HepG2 (cell line): ENCODE measurements around the gene NAT9. TPM values are rescaled to one million over a fixed set of nuclear protein-coding genes. Genes with fewer than 3 reads are reported as not detected.

Experiments used
- AHR ChIP-seq: IDR thresholded peaks from 2 replicates; pipeline ENCODE4 v1.6.1; 2018; ENCODE audit warnings: missing genetic modification reagents, missing compliant biosample characterization
- ATM ChIP-seq: fragments of 450-650 bp; IDR thresholded peaks from 2 replicates; pipeline ENCODE4 v1.7.1; 2017; ENCODE audit warnings: mild to moderate bottlenecking, borderline replicate concordance
- FIP1L1 ChIP-seq: fragments of 200-400 bp; formaldehyde crosslinking; IDR thresholded peaks from 2 replicates; pipeline ENCODE4 v1.6.1; 2018; ENCODE audit warnings: low read depth, mild to moderate bottlenecking, low read length, moderate library complexity, borderline replicate concordance; ENCODE audit not compliant: insufficient read depth
- KMT2B ChIP-seq: IDR thresholded peaks from 2 replicates; pipeline ENCODE4 v1.6.1; 2016; ENCODE audit warnings: missing genetic modification reagents, missing compliant biosample characterization
- NAIF1 ChIP-seq: sonication (generic); formaldehyde crosslinking; IDR thresholded peaks from 2 replicates; pipeline ENCODE4 v1.5.0; 2020; ENCODE audit warnings: mild to moderate bottlenecking, missing genetic modification reagents, borderline replicate concordance
- NKX3-1 ChIP-seq: sonication (generic); formaldehyde crosslinking; IDR thresholded peaks from 2 replicates; pipeline ENCODE4 v1.5.0; 2020; ENCODE audit warnings: missing genetic modification reagents
- RNF2 ChIP-seq: fragments of 450-650 bp; conservative IDR thresholded peaks from 2 replicates; pipeline ENCODE4 v1.6.1; 2016; ENCODE audit warnings: low read depth
- SIX4 ChIP-seq: sonication (generic); formaldehyde crosslinking; IDR thresholded peaks from 2 replicates; pipeline ENCODE4 v1.4.0; 2020; ENCODE audit warnings: missing genetic modification reagents
- SP5 ChIP-seq: IDR thresholded peaks from 2 replicates; pipeline ENCODE4 v1.6.1; 2016; ENCODE audit warnings: low read depth, borderline replicate concordance
- ZNF230 ChIP-seq: sonication (generic); formaldehyde crosslinking; IDR thresholded peaks from 2 replicates; pipeline ENCODE4 v1.4.0; 2020; ENCODE audit warnings: mild to moderate bottlenecking, missing genetic modification reagents
- ZNF331 ChIP-seq: sonication (generic); formaldehyde crosslinking; IDR thresholded peaks from 2 replicates; pipeline ENCODE4 v1.4.0; 2020; ENCODE audit warnings: missing genetic modification reagents
- ZNF530 ChIP-seq: sonication (generic); formaldehyde crosslinking; IDR thresholded peaks from 2 replicates; pipeline ENCODE4 v1.5.0; 2020; ENCODE audit warnings: low read depth, mild to moderate bottlenecking, missing genetic modification reagents
- ZNF547 ChIP-seq: sonication (generic); formaldehyde crosslinking; IDR thresholded peaks from 2 replicates; pipeline ENCODE4 v1.5.1; 2020; ENCODE audit warnings: mild to moderate bottlenecking, missing genetic modification reagents
- ZNF674 ChIP-seq: sonication (generic); formaldehyde crosslinking; IDR thresholded peaks from 2 replicates; pipeline ENCODE4 v1.5.0; 2020; ENCODE audit warnings: low read depth, mild to moderate bottlenecking, missing genetic modification reagents
- polyA plus RNA-seq, 8 experiments: library from polyadenylated mRNA; depleted of rRNA in 3 of 8; stranded (reverse) in 7 of 8; unstranded in 1 of 8; fragments of >200 nt; fragmentation: Illumina TruSeq in 4 of 8; extraction: Trizol in 4 of 8; gene quantifications; 2 replicates each; pipeline versions ENCODE4 v1.2.1 to v1.2.3, GENCODE V29; 2011 to 2016; ENCODE audit warnings: low read depth in 4 of 8, missing spikeins in 1 of 8, mixed read lengths in 1 of 8; ENCODE audit not compliant: insufficient read depth in 1 of 8
- total RNA-seq, 5 experiments: library from RNA; depleted of rRNA; stranded (reverse); fragments of >200 nt; fragmentation: Illumina TruSeq; extraction: Trizol; gene quantifications; 2 replicates each; pipeline ENCODE4 v1.2.3, GENCODE V29; 2016; ENCODE audit warnings: low read depth in 1 of 5
- TF ChIP-seq, protein P1 (sequence below): sonication (generic); formaldehyde crosslinking; IDR thresholded peaks from 2 replicates; pipeline ENCODE4 v1.5.1; 2020; ENCODE audit warnings: mild to moderate bottlenecking, moderate library complexity, missing genetic modification reagents
- TF ChIP-seq, protein P2 (sequence below): IDR thresholded peaks from 2 replicates; pipeline ENCODE4 v1.6.1; 2016; ENCODE audit warnings: missing genetic modification reagents, missing compliant biosample characterization
- TF ChIP-seq, protein P3 (sequence below): sonication (generic); formaldehyde crosslinking; IDR thresholded peaks from 2 replicates; pipeline ENCODE4 v1.8.1; 2023; ENCODE audit warnings: mild to moderate bottlenecking, missing genetic modification reagents
- TF ChIP-seq, protein P4 (sequence below): sonication (generic); formaldehyde crosslinking; IDR thresholded peaks from 2 replicates; pipeline ENCODE4 v1.8.1; 2022; ENCODE audit warnings: low read depth, mild to moderate bottlenecking, missing genetic modification reagents
- TF ChIP-seq, protein P5 (sequence below): sonication (generic); formaldehyde crosslinking; IDR thresholded peaks from 2 replicates; pipeline ENCODE4 v1.8.0; 2022; ENCODE audit warnings: mild to moderate bottlenecking, missing genetic modification reagents, borderline replicate concordance
- TF ChIP-seq, protein P6 (sequence below): sonication (generic); formaldehyde crosslinking; IDR thresholded peaks from 2 replicates; pipeline ENCODE4 v1.8.1; 2022; ENCODE audit warnings: mild to moderate bottlenecking, missing genetic modification reagents

Gene NAT9
- total and polyA plus RNA-seq, 2 of the 13 experiments (the other 11 are each of a cell fraction or from before 2014, with no cell fraction given), result 39.7 to 44.2 TPM

DNA sequence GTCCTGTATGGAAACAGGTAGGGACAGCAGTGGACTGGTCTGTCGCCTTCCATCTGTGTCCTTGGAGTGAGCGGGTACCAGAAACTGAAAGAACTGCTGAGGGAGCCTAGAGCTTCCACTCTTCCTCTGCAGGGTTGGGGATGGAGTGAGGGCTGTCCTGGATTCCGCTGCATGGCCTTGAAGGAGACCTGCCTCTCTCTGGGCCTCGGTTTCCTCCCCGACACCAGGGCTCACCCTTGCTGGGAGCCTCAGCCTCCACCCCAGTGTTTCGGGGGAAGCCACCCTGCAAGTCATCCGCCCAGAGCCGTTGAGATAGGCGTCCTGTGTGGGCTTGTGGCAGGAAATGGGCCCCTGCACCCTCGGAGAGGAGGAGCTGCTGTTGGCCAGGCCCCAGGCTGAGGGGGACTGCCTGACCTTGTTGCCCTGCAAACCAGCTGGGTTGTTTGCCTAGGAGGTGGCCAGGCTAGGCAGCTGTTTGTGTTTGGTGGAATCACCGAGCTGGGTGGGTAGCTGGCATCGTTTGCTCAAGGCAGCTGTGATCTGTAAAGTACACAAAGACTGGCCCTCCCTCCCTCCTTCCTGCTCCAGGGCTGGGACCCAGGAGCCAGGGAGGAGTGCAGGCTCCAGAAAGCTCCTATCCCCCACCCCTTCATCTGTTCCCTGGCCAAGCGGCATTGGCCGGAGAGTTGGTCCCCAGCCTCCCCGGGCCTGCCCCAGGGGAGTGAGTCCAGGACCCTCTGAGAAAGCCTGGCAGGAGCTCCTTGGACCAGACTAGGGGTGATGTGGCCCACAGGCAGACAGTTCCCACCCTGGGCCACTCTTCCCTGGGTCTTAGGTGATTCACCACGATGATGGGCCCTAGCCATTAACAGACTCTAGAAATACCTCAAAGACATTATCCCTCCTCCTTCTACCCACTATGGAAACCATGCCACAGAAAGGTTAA, 37.8 kb downstream of the NAT9 start (continued):
- TF ChIP-seq, protein P1, sequence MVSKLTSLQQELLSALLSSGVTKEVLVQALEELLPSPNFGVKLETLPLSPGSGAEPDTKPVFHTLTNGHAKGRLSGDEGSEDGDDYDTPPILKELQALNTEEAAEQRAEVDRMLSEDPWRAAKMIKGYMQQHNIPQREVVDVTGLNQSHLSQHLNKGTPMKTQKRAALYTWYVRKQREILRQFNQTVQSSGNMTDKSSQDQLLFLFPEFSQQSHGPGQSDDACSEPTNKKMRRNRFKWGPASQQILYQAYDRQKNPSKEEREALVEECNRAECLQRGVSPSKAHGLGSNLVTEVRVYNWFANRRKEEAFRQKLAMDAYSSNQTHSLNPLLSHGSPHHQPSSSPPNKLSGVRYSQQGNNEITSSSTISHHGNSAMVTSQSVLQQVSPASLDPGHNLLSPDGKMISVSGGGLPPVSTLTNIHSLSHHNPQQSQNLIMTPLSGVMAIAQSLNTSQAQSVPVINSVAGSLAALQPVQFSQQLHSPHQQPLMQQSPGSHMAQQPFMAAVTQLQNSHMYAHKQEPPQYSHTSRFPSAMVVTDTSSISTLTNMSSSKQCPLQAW, result no peak
- TF ChIP-seq KMT2B (CRISPR knock-in tag), result no peak
- TF ChIP-seq NKX3-1 (CRISPR knock-in tag), result no peak
- TF ChIP-seq ZNF547 (CRISPR knock-in tag), result no peak
- TF ChIP-seq AHR (CRISPR knock-in tag), result no peak
- TF ChIP-seq SIX4, result peak; percentile 76; the same call in 1 of the 2 replicates
- TF ChIP-seq ZNF674 (CRISPR knock-in tag), result no peak
- no peak for TF ChIP-seq ATM
- TF ChIP-seq ZNF331, result peak; percentile 79
- TF ChIP-seq RNF2, result no peak
- TF ChIP-seq, protein P2, sequence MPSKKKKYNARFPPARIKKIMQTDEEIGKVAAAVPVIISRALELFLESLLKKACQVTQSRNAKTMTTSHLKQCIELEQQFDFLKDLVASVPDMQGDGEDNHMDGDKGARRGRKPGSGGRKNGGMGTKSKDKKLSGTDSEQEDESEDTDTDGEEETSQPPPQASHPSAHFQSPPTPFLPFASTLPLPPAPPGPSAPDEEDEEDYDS (CRISPR knock-in tag), result 0 out of 2 replicates have a peak, but pooled peaks have one; percentile 33
- TF ChIP-seq, protein P3, sequence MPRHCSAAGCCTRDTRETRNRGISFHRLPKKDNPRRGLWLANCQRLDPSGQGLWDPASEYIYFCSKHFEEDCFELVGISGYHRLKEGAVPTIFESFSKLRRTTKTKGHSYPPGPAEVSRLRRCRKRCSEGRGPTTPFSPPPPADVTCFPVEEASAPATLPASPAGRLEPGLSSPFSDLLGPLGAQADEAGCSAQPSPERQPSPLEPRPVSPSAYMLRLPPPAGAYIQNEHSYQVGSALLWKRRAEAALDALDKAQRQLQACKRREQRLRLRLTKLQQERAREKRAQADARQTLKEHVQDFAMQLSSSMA (CRISPR knock-in tag), result no peak
- no peak for TF ChIP-seq ZNF530 (CRISPR knock-in tag)
- TF ChIP-seq SP5 (CRISPR knock-in tag), result peak; percentile 92
- TF ChIP-seq, protein P4, sequence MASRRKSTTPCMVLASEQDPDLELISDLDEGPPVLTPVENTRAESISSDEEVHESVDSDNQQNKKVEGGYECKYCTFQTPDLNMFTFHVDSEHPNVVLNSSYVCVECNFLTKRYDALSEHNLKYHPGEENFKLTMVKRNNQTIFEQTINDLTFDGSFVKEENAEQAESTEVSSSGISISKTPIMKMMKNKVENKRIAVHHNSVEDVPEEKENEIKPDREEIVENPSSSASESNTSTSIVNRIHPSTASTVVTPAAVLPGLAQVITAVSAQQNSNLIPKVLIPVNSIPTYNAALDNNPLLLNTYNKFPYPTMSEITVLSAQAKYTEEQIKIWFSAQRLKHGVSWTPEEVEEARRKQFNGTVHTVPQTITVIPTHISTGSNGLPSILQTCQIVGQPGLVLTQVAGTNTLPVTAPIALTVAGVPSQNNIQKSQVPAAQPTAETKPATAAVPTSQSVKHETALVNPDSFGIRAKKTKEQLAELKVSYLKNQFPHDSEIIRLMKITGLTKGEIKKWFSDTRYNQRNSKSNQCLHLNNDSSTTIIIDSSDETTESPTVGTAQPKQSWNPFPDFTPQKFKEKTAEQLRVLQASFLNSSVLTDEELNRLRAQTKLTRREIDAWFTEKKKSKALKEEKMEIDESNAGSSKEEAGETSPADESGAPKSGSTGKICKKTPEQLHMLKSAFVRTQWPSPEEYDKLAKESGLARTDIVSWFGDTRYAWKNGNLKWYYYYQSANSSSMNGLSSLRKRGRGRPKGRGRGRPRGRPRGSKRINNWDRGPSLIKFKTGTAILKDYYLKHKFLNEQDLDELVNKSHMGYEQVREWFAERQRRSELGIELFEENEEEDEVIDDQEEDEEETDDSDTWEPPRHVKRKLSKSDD (CRISPR knock-in tag), result no peak
- TF ChIP-seq FIP1L1, result no peak
- 0 out of 2 replicates have a peak, but pooled peaks have one; percentile 47 for TF ChIP-seq ZNF230 (CRISPR knock-in tag)
- TF ChIP-seq NAIF1, result no peak
- TF ChIP-seq, protein P5, sequence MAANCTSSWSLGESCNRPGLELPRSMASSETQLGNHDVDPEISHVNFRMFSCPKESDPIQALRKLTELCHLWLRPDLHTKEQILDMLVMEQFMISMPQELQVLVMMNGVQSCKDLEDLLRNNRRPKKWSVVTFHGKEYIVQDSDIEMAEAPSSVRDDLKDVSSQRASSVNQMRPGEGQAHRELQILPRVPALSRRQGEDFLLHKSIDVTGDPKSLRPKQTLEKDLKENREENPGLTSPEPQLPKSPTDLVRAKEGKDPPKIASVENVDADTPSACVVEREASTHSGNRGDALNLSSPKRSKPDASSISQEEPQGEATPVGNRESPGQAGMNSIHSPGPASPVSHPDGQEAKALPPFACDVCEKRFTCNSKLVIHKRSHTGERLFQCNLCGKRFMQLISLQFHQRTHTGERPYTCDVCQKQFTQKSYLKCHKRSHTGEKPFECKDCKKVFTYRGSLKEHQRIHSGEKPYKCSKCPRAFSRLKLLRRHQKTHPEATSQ (CRISPR knock-in tag), result no peak
- TF ChIP-seq, protein P6, sequence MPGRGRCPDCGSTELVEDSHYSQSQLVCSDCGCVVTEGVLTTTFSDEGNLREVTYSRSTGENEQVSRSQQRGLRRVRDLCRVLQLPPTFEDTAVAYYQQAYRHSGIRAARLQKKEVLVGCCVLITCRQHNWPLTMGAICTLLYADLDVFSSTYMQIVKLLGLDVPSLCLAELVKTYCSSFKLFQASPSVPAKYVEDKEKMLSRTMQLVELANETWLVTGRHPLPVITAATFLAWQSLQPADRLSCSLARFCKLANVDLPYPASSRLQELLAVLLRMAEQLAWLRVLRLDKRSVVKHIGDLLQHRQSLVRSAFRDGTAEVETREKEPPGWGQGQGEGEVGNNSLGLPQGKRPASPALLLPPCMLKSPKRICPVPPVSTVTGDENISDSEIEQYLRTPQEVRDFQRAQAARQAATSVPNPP (CRISPR knock-in tag), result no peak
